ENCODE data around the gene NDUFAB1. TPM values are rescaled to one million over a fixed set of nuclear protein-coding genes. Genes with fewer than 3 reads are reported as not detected.

NDUFAB1 gene
- total and polyA plus RNA-seq, 2 experiments from 2014 or later: 119 to 243 TPM

GRCh38 chr16:23609929-23610328, 13.8 kb upstream of the NDUFAB1 start:
- H3K27ac ChIP-seq: no peak overlapping the region
- no peak overlapping the region for H3K4me2 ChIP-seq
- H3K9me3 ChIP-seq (ENCODE audit: low read depth): no peaks in the 10 kb centered on the region
- no peak overlapping the region for H2AFZ ChIP-seq
- H3K4me1 ChIP-seq (ENCODE audit: insufficient read depth): no peaks in the 10 kb centered on the region
- no peak overlapping the region for H3K4me3 ChIP-seq
- 97% methylated on average over 1 of the region's 1 CpG for WGBS (ENCODE audit: low lambda C conversion rate, missing lambda C conversion rate)
- DNase-seq (ENCODE audit: low spot score): no peak
- no peaks in the 10 kb centered on the region for H4K20me1 ChIP-seq (ENCODE audit: insufficient read depth, poor library complexity, severe bottlenecking)
- H3K9me2 ChIP-seq (replicated peaks; ENCODE audit: insufficient read depth): no peaks in the 10 kb centered on the region
- no peaks in the 10 kb centered on the region for H3K79me2 ChIP-seq
- TF ChIP-seq EZH2phosphoT487 (IDR thresholded peaks at IDR 0.05; ENCODE audit: low read depth, severe bottlenecking, unreplicated experiment) (no peak), EZH2 (IDR thresholded peaks at IDR 0.05; ENCODE audit: borderline replicate concordance) (no peak), CTCF (IDR thresholded peaks at IDR 0.05; ENCODE audit: poor library complexity) (no peak)
- H3K27me3 ChIP-seq: no peaks in the 10 kb centered on the region
- H3K36me3 ChIP-seq (replicated peaks; ENCODE audit: insufficient read depth, low read depth): no peaks in the 10 kb centered on the region

GRCh38 chr16:23608194-23608593, 12.1 kb upstream of the NDUFAB1 start:
- Histone ChIP-seq H4K20me1 (ENCODE audit: insufficient read depth, poor library complexity, severe bottlenecking) (no peaks in the 10 kb centered on the region), H3K4me1 (ENCODE audit: insufficient read depth) (no peaks in the 10 kb centered on the region), H3K9me3 (ENCODE audit: low read depth) (no peaks in the 10 kb centered on the region), H3K4me3 (no peak overlapping the region), H3K27me3 (no peaks in the 10 kb centered on the region), H2AFZ (no peak overlapping the region), H3K4me2 (no peak overlapping the region), H3K27ac (no peak overlapping the region), H3K9me2 (replicated peaks; ENCODE audit: insufficient read depth) (no peaks in the 10 kb centered on the region), H3K79me2 (no peaks in the 10 kb centered on the region), H3K36me3 (replicated peaks; ENCODE audit: insufficient read depth, low read depth) (no peaks in the 10 kb centered on the region)
- WGBS (ENCODE audit: low lambda C conversion rate, missing lambda C conversion rate): 78% methylated on average over 4 of the region's 4 CpGs
- no peak for TF ChIP-seq CTCF (IDR thresholded peaks at IDR 0.05; ENCODE audit: poor library complexity)
- TF ChIP-seq EZH2 (IDR thresholded peaks at IDR 0.05; ENCODE audit: borderline replicate concordance): no peak
- TF ChIP-seq EZH2phosphoT487 (IDR thresholded peaks at IDR 0.05; ENCODE audit: low read depth, severe bottlenecking, unreplicated experiment): no peak
- no peak for DNase-seq (ENCODE audit: low spot score)

GRCh38 chr16:23607726-23608125, 11.6 kb upstream of the NDUFAB1 start:
- no peak overlapping the region for H3K4me2 ChIP-seq
- no peak overlapping the region for H3K27ac ChIP-seq
- WGBS (ENCODE audit: low lambda C conversion rate, missing lambda C conversion rate): 73% methylated on average over 6 of the region's 6 CpGs

More at GRCh38 chr16:23607726-23608125, 11.6 kb upstream of the NDUFAB1 start:
- H3K4me3 ChIP-seq: no peak overlapping the region
- no peaks in the 10 kb centered on the region for H3K79me2 ChIP-seq
- H3K36me3 ChIP-seq (replicated peaks; ENCODE audit: insufficient read depth, low read depth): no peaks in the 10 kb centered on the region
- H3K9me3 ChIP-seq (ENCODE audit: low read depth): no peaks in the 10 kb centered on the region
- no peaks in the 10 kb centered on the region for H3K27me3 ChIP-seq
- H4K20me1 ChIP-seq (ENCODE audit: insufficient read depth, poor library complexity, severe bottlenecking): no peaks in the 10 kb centered on the region
- TF ChIP-seq EZH2 (IDR thresholded peaks at IDR 0.05; ENCODE audit: borderline replicate concordance) (no peak), EZH2phosphoT487 (IDR thresholded peaks at IDR 0.05; ENCODE audit: low read depth, severe bottlenecking, unreplicated experiment) (no peak), CTCF (IDR thresholded peaks at IDR 0.05; ENCODE audit: poor library complexity) (no peak)
- H3K4me1 ChIP-seq (ENCODE audit: insufficient read depth): no peaks in the 10 kb centered on the region
- no peak for DNase-seq (ENCODE audit: low spot score)
- H2AFZ ChIP-seq: no peak overlapping the region
- H3K9me2 ChIP-seq (replicated peaks; ENCODE audit: insufficient read depth): no peaks in the 10 kb centered on the region

Data from hepatocyte (in vitro differentiated cells).